Measurements from ENCODE around the gene LMLN.

LMLN gene

GRCh38 chr3:197936819-197937384 lies 23.1 kb upstream of the LMLN start:
- no peak overlapping the region for H3K4me3 ChIP-seq (replicated peaks; ENCODE audit: low read depth, low read length)
- H3K27me3 ChIP-seq (replicated peaks; ENCODE audit: control insufficient read depth, insufficient read depth, low read length) = no peaks in the 10 kb centered on the region
- no peak for TF ChIP-seq CTCF (IDR thresholded peaks at IDR 0.05; ENCODE audit: insufficient read depth, low read length, poor library complexity, severe bottlenecking)
- DNase-seq (ENCODE audit: extremely low read depth, insufficient read length) = no peak
- H3K36me3 ChIP-seq (ENCODE audit: control insufficient read depth, insufficient read depth, low read length) = no peaks in the 10 kb centered on the region

- Histone ChIP-seq H3K36me3 (ENCODE audit: control insufficient read depth, insufficient read depth, low read length) (no peaks in the 10 kb centered on the region), H3K4me3 (replicated peaks; ENCODE audit: low read depth, low read length) (no peak overlapping the region), H3K27me3 (replicated peaks; ENCODE audit: control insufficient read depth, insufficient read depth, low read length) (no peaks in the 10 kb centered on the region)
- no peak for DNase-seq (ENCODE audit: extremely low read depth, insufficient read length)
- TF ChIP-seq CTCF (IDR thresholded peaks at IDR 0.05; ENCODE audit: insufficient read depth, low read length, poor library complexity, severe bottlenecking) = no peak
These were observed 19.2 kb upstream of the LMLN start for GRCh38 chr3:197940745-197941384.

GRCh38 chr3:197942956-197943556 lies 17.0 kb upstream of the LMLN start:
- no peak for DNase-seq (ENCODE audit: extremely low read depth, insufficient read length)
- H3K36me3 ChIP-seq (ENCODE audit: control insufficient read depth, insufficient read depth, low read length) = no peaks in the 10 kb centered on the region
- peak; percentile 78 for TF ChIP-seq CTCF (IDR thresholded peaks at IDR 0.05; ENCODE audit: insufficient read depth, low read length, poor library complexity, severe bottlenecking)
- H3K4me3 ChIP-seq (replicated peaks; ENCODE audit: low read depth, low read length) = no peak overlapping the region
- H3K27me3 ChIP-seq (replicated peaks; ENCODE audit: control insufficient read depth, insufficient read depth, low read length) = no peaks in the 10 kb centered on the region

GRCh38 chr3:197949191-197949777 lies 10.7 kb upstream of the LMLN start:
- no peak for TF ChIP-seq CTCF (IDR thresholded peaks at IDR 0.05; ENCODE audit: insufficient read depth, low read length, poor library complexity, severe bottlenecking)
- Histone ChIP-seq H3K4me3 (replicated peaks; ENCODE audit: low read depth, low read length) (peak overlapping the region; percentile 97), H3K36me3 (ENCODE audit: control insufficient read depth, insufficient read depth, low read length) (peaks cover 14% of the 10 kb centered on the region), H3K27me3 (replicated peaks; ENCODE audit: control insufficient read depth, insufficient read depth, low read length) (no peaks in the 10 kb centered on the region)
- no peak for DNase-seq (ENCODE audit: extremely low read depth, insufficient read length)

GRCh38 chr3:197949778-197950676 lies 10.0 kb upstream of the LMLN start, which contains the start of gene RPL35A:
RPL35A (plus strand) TSS chr3:197950190; CDS start chr3:197950968, 778 bp downstream.
- Histone ChIP-seq H3K27me3 (replicated peaks; ENCODE audit: control insufficient read depth, insufficient read depth, low read length) (no peaks in the 10 kb centered on the region), H3K4me3 (replicated peaks; ENCODE audit: low read depth, low read length) (peak within 1 kb of the TSS; percentile 97), H3K36me3 (ENCODE audit: control insufficient read depth, insufficient read depth, low read length) (peaks cover 16% of the 10 kb centered on the region)
- TF ChIP-seq CTCF (IDR thresholded peaks at IDR 0.05; ENCODE audit: insufficient read depth, low read length, poor library complexity, severe bottlenecking) = no peak
- DNase-seq (ENCODE audit: extremely low read depth, insufficient read length) = peak; percentile 88

All from GM06990 (cell line).